NCI-H1092 (cell line): ENCODE measurements around the gene CGB3.

Experiments
- DNase-seq: peaks from one replicate; lab custom pipeline; 2025; lab: John Stamatoyannopoulos, UW

The CGB3 gene

GRCh38 chr19:48988286-48988685, 35.8 kb downstream of the CGB3 start:
- no peak for DNase-seq

- DNase-seq, result no peak
Measured at GRCh38 chr19:48987323-48987722, 36.8 kb downstream of the CGB3 start.

- DNase-seq, result no peak
Measured at GRCh38 chr19:48986211-48986610, 37.9 kb downstream of the CGB3 start.

- DNase-seq, result no peak
Measured at GRCh38 chr19:48985711-48986110, 38.4 kb downstream of the CGB3 start.

GRCh38 chr19:48982280-48982679, 41.9 kb downstream of the CGB3 start:
- no peak for DNase-seq

- DNase-seq, result no peak
Measured at GRCh38 chr19:48977061-48977460, 47.1 kb downstream of the CGB3 start.

GRCh38 chr19:48975947-48976847, 47.9 kb downstream of the CGB3 start:
- DNase-seq, result no peak
